Measurements from ENCODE around the gene ARMC2. TPM values are rescaled to one million over a fixed set of nuclear protein-coding genes. Genes with fewer than 3 reads are reported as not detected.

ARMC2 gene
- total RNA-seq, 2 donors from 2014 or later = 0.66 to 1.6 TPM

GRCh38 chr6:108837236-108837971 is 10.8 kb upstream of the ARMC2 start:
- intact Hi-C loops (cut with DNase I) = no loop called here
- H3K36me3 ChIP-seq (replicated peaks in 1 of 2; ENCODE audit: insufficient read depth in 1 of 2, low read depth in 2 of 2) = no peaks in the 10 kb centered on the region
- H3K27ac ChIP-seq = no peak overlapping the region
- DNase-seq (peak in 1 of 4 donors; percentile 32), ATAC-seq (no peak)
- no peaks in the 10 kb centered on the region for H3K9me3 ChIP-seq
- TF ChIP-seq CTCF (IDR thresholded peaks at IDR 0.05) = no peak
- peaks cover 3% of the 10 kb centered on the region for H3K4me1 ChIP-seq
- WGBS, 2 donors = 63 to 70% methylated on average over 4 of the region's 4 CpGs
- no peak overlapping the region for H3K4me3 ChIP-seq
- H3K27me3 ChIP-seq = no peaks in the 10 kb centered on the region

GRCh38 chr6:108838101-108838717 is 10.0 kb upstream of the ARMC2 start:
- H3K4me3 ChIP-seq = no peak overlapping the region
- no peak for TF ChIP-seq POLR2A (IDR thresholded peaks at IDR 0.05)
- peak in 4 of 7 experiments; percentile 18 to 44 (median 22) for TF ChIP-seq CTCF (IDR thresholded peaks at IDR 0.05)
- intact Hi-C loops (cut with DNase I) = no loop called here
- peaks cover 3% of the 10 kb centered on the region for H3K4me1 ChIP-seq
- no peaks in the 10 kb centered on the region for H3K36me3 ChIP-seq (replicated peaks in 1 of 2; ENCODE audit: insufficient read depth in 1 of 2, low read depth in 2 of 2)
- DNase-seq = peak in 2 of 4 donors; percentile 24 to 28
- ATAC-seq = peak; percentile 35
- no peak overlapping the region for H3K27ac ChIP-seq
- H3K9me3 ChIP-seq = no peaks in the 10 kb centered on the region
- WGBS, 2 donors = 61 to 65% methylated on average over 24 of the region's 24 CpGs
- H3K27me3 ChIP-seq = no peaks in the 10 kb centered on the region

GRCh38 chr6:108839083-108839642 is 9.1 kb upstream of the ARMC2 start:
- H3K27ac ChIP-seq = no peak overlapping the region

GRCh38 chr6:108840919-108841318 is 7.3 kb upstream of the ARMC2 start:
- Histone ChIP-seq H3K27ac (peak overlapping the region in 1 of 4 donors; percentile 65), H3K36me3 (replicated peaks in 1 of 2; ENCODE audit: insufficient read depth in 1 of 2, low read depth in 2 of 2) (no peaks in the 10 kb centered on the region), H3K4me3 (no peak overlapping the region), H3K9me3 (no peaks in the 10 kb centered on the region), H3K27me3 (no peaks in the 10 kb centered on the region), H3K4me1 (no peaks in the 10 kb centered on the region)
- WGBS, 2 donors = 84 to 88% methylated on average over 4 of the region's 4 CpGs
- ATAC-seq = no peak
- TF ChIP-seq CTCF (IDR thresholded peaks at IDR 0.05) (no peak), POLR2A (IDR thresholded peaks at IDR 0.05) (no peak)
- DNase-seq = no peak
- intact Hi-C loops (cut with DNase I) = loop anchor here (10.0 kb wide), 1 partner anchor 54 kb away; no protein-coding TSS in a partner anchor

More at GRCh38 chr6:108839083-108839642, 9.1 kb upstream of the ARMC2 start:
- H3K27me3 ChIP-seq = no peaks in the 10 kb centered on the region
- intact Hi-C loops (cut with DNase I) = no loop called here
- ATAC-seq = no peak
- 71 to 72% methylated on average over 7 to 9 of the region's 9 CpGs for WGBS, 2 donors
- DNase-seq = no peak
- TF ChIP-seq POLR2A (IDR thresholded peaks at IDR 0.05) (no peak), CTCF (IDR thresholded peaks at IDR 0.05) (no peak)
- H3K4me1 ChIP-seq = peaks cover 3% of the 10 kb centered on the region
- no peaks in the 10 kb centered on the region for H3K9me3 ChIP-seq
- no peaks in the 10 kb centered on the region for H3K36me3 ChIP-seq (replicated peaks in 1 of 2; ENCODE audit: insufficient read depth in 1 of 2, low read depth in 2 of 2)
- no peak overlapping the region for H3K4me3 ChIP-seq
